Measurements from ENCODE around the gene SKIC8.
A peak's percentile ranks its signal among the peaks of the same experiment; 100 is the strongest.

SKIC8 gene

DNA sequence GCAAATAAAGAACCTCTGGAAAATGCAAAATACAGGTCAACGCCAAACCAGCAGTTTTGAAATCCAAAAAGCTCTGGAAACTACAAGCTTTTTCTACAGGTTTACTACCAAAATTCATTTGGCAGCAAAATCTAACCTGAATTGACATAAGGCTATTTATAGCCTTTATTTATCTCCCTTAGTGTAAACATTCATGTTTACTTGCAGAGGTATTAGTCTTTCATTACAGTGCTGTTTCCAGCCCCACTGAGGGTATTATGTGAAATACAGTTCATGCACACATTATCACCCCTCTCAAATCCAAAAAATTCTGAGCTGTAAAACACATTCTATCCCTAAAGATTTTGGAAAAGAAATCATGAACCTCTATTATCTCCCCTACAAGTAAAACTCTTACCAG lies 7.2 kb downstream of the SKIC8 start:
- no peak for DNase-seq (ENCODE audit: low read depth in 2 of 2, low spot score in 1 of 2)

GRCh38 chr15:78291698-78292097 lies 7.7 kb downstream of the SKIC8 start:
- DNase-seq (ENCODE audit: low read depth in 2 of 2, low spot score in 1 of 2) = no peak

- no peak for DNase-seq (ENCODE audit: low read depth in 2 of 2, low spot score in 1 of 2)
Measured at GRCh38 chr15:78291052-78291451, 8.4 kb downstream of the SKIC8 start.

DNA sequence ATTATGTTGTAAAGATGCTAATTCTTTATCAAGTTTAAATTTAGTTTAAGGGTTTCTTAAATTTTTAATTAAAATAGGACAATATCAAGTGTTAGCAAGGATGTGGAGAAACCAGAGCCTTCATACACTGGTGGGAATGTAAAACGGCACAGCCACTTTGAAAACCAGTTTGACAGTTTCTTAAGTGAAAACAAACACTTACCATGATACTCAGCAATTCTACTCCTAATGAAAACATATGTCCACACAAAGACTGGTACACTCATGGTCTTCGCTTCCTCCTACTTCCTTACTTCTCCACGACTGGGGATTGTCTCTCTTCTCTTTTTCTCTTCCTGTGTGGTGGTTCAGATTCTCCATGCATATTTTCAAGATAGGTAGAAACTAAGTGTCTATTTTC lies 9.2 kb downstream of the SKIC8 start:
- DNase-seq (ENCODE audit: low read depth in 2 of 2, low spot score in 1 of 2) = no peak

DNA sequence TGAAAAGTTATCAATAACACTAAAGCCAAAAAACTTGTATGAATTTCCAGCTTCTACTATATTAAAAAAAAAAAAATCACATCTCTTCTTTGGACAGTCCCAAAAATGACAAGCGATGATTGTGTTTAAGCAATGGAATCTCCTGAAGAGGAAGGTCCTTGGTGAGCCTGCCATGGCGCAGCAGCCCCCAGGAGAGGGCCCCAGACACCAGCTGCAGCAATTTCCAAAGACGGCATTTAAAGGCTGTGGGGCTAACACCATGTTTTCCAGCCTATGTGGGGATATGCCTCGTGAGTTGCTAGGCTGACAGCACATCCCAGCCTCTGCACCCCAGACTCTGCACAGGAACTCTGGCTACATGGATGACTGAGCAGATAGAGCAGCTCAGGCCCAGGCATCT lies 14.7 kb downstream of the SKIC8 start:
- no peak for DNase-seq (ENCODE audit: low read depth in 2 of 2, low spot score in 1 of 2)

- DNase-seq (ENCODE audit: low read depth in 2 of 2, low spot score in 1 of 2) = no peak
Measured at GRCh38 chr15:78282324-78282723, 17.1 kb downstream of the SKIC8 start.

DNA sequence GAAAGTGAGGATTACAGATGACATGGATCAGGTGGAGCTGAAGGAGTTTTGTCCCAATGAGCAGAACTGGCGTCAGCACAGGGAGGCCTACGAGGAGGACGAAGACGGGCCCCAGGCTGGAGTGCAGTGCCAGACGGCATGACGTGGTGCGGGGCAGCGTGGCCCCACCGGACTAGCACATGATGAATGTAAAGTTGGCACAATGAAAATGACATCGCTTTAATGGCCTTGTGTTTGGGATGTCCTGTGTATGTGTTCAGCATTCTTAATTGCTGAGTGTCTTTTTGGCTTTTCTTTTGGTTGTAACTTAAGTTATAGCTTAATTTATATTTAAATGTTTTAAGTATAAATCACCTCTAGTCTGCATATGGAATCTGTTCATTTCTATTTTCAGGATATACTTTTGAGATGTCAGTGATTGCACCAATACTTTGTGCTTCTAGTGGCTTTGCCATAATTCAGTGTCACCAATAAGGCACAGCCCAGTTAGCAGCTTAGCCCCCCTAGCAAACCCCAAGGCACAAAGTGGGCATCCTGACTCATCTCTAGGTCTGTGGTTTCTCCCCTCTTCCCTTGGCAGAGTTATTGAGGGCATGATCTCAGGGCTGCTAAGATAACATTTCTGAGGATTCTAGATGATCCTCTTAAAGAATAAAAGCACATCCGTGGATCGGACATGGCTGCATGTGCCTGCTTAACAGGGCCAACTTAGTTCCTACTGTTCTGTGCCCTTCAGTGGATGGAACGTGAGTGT lies 18.9 kb downstream of the SKIC8 start:
- DNase-seq (ENCODE audit: low read depth in 2 of 2, low spot score in 1 of 2) = no peak

- DNase-seq (ENCODE audit: low read depth in 2 of 2, low spot score in 1 of 2) = no peak
Measured at GRCh38 chr15:78276064-78276943, 23.1 kb downstream of the SKIC8 start.

- no peak for DNase-seq (ENCODE audit: low read depth in 2 of 2, low spot score in 1 of 2)
Measured at GRCh38 chr15:78274994-78275393, 24.4 kb downstream of the SKIC8 start.

DNA sequence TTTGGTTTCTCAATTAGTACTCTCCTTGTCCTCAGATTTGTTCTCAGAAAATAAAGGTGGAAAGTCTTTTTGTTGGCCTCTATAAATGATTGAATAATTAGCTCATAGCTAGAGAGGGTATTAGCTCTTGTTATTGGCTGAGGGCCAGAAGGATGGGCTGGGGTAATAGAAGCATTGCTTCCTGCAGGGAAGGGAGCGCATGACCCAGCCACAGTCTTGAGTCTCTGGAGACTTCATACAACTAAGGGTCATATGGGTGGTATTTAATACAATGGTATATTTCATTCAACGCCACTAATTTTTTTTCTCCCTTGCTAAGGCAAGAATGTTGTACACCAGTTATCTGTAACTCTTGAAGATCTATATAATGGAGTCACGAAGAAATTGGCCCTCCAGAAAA lies 26.6 kb downstream of the SKIC8 start:
- no peak for DNase-seq (ENCODE audit: low read depth in 2 of 2, low spot score in 1 of 2)

DNA sequence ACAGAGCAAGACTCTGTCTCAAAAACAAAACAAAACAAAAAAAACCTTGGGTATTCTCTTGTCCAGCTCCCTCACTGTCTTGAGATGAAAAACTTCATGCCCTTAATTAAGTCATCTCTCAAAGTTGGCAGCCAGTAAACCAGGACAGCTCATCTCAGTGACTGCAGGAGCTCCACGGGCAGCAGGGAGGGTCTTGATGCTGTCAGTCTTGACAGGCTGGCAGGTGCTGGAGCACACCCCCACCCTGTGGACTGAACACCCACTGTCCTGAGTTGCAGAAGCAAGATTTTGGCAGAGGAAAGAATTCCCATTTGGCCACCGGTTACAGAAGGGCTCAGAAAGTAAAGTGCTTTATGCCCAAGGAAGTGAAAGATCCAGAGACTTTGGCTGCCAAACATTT lies 27.1 kb downstream of the SKIC8 start:
- no peak for DNase-seq (ENCODE audit: low read depth in 2 of 2, low spot score in 1 of 2)

- no peak for DNase-seq (ENCODE audit: low read depth in 2 of 2, low spot score in 1 of 2)
Measured at GRCh38 chr15:78266806-78267205, 32.6 kb downstream of the SKIC8 start.

DNA sequence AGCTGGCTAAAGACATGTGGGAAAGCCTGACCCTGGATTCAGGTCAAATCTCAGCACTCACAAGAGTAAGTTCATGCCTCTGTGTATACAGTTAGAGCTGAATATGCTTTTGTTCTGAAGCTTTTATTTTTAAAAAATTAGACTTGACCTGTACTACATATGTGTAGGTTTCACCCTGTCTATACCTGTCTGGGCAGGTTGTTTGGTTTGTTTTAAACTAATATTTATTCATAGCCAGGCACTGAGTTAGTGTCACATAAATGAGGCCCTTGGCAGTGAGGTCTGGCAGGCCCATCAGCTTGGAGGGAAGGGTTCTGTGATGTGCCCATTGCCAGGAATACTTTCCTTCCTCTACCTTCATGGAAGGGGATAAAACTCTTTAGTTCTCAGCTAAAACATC lies 33.2 kb downstream of the SKIC8 start:
- no peak for DNase-seq (ENCODE audit: low read depth in 2 of 2, low spot score in 1 of 2)

DNA sequence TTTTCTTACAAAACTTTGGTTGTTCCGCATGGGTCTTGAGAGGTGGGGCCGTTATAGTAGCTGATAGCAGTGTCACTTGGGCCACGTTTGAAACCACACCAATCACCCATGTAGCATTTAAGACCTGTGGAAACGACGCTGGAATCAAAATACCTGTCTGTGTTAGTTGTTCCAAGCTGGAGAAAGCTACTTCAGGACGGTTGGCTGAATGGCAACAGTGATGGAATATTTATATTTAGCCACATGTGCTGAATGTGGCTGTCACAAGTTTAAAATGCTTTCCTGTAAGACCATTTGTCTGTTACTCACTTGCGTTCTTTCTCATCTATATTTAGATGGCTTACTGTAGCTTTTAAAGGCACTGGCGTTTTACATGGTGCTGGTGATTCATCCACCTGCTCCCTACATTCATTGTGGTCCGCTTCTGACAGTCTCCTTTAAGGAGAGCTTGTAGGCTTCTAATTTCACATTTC lies 33.6 kb downstream of the SKIC8 start:
- DNase-seq (ENCODE audit: low read depth in 2 of 2, low spot score in 1 of 2) = no peak

DNA sequence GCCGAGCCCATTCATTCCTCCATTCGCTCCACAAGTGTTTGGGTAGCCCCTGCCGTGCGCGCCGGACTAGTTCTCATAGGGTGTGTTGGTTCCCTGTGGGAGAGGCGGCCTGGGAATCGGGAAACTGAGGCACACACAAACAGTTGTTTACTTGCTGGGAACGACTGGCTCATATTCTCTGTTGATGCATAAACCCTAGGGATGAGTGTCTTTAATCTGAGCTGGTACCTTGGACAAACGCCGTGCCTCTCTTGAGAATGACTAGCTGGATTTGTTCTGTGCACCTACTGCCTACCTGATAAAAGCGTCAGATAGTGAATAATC lies 34.3 kb downstream of the SKIC8 start:
- DNase-seq (ENCODE audit: low read depth in 2 of 2, low spot score in 1 of 2) = no peak

DNA sequence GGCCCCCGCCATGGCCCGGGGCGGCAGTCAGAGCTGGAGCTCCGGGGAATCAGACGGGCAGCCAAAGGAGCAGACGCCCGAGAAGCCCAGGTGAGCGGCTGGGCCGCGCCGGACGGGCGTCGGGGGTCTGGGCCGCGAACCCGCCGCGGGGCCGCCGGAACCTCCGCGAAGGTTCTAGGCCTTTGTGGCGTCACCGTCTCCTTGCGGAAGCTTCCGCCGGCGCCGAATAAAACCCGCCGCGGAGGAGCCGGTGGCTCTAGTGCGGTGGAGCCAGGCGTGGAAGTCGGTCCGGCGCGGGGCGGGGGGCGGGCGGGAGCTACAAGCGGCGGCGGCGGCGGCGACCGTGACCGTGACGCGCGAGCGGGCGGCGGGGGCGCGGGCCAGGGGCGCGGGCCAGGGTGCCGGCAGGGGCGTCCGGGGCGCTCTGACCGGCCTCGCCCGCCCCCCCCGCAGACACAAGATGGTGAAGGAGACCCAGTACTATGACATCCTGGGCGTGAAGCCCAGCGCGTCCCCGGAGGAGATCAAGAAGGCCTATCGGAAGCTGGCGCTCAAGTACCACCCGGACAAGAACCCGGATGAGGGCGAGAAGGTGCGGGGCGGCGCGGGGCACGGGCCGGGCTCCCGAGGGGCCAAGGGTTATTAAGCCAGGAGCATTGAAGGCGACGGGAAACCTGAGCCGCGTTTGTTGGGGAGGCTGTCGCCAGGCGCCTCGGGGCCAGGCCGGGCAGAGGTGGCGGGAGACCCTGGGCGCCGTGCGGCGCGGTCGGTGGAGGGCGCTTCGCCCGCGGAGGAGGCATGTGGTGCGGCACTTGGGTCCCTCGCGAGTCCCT lies 34.9 kb downstream of the SKIC8 start, which contains the start of gene DNAJA4:
TSS of gene DNAJA4 (plus strand) at position 259 of the 833 bp plus-strand sequence. CDS start at position 461, 202 bp downstream.
- DNase-seq (ENCODE audit: low read depth in 2 of 2, low spot score in 1 of 2) = peak; percentile 29 to 46

DNA sequence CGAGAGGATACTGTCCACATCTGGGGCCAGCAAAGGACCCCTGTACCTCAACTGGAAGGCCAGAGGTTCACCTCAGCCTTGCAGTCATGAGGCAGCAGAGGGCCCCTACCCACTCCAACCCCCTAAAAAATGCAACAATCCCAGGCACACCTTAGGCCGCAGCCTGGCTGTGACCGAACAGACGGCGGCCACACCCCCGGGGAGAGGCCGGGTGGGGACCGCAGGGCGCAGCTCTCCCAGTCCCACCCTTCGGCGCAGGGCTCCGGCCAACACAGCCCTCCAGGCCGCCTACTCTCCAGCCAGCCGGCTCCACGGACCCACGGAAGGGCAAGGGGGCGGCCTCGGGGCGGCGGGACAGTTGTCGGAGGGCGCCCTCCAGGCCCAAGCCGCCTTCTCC lies 35.5 kb downstream of the SKIC8 start:
- DNase-seq (ENCODE audit: low read depth in 2 of 2, low spot score in 1 of 2) = no peak

DNA sequence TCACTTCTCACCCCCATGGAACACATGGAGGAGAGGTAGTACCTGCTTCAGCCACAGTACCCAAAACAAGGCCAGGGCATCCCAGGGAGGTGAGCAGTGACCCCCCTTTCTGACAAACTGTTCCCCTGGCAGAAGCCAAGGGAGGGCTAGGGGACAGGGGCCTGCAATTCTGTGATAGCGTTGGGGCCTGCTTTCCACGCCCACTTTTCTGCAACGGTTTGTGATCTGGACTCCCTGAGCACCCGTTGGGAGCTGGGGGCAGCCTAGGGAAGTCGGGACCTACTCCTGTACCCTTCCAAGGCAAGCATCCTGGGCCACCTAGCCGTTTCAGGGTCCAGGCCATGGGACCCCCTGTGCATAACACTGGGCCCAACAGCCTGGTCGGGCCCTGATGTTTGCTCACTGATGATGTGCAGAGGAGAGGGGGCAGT lies 36.0 kb downstream of the SKIC8 start:
- no peak for DNase-seq (ENCODE audit: low read depth in 2 of 2, low spot score in 1 of 2)

DNA sequence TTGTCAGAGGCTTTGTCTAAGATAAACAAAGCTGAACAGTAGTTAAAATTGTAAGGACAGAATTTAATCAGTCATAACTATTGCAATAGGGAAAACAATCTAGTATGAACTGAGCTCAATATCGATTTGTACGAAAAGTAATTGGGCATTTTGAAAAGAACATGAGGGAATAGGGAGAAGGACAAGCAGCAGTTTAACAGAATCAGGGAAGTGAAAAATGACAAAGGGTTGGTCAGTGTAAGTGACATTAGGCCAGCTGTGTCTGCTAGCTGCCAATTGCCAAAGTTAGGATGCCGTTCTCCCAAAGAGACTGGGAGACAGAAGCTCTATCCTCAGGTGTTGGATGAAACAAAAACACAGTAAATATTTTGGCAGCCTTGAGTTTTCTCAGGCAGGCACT lies 38.3 kb downstream of the SKIC8 start:
- DNase-seq (ENCODE audit: low read depth in 2 of 2, low spot score in 1 of 2) = no peak

DNA sequence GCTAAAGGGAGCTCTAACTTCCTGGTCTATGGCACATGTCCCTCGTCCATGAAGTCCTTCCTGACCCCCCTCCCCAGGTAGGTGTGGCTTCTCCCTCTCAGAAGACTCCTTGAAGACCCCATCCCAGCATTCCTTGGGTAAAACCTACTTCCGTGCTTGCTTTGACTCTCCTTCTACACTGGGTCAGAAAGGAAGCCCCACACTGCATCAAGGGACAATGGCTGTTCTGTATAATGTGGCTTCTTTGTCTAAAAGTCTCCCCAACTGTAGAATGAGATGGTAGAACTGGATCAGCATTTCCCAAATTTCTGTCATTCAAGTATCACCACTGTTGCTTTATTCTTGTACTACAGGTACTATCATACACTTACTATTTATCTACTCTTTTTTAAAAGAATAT lies 38.9 kb downstream of the SKIC8 start:
- no peak for DNase-seq (ENCODE audit: low read depth in 2 of 2, low spot score in 1 of 2)

- no peak for DNase-seq (ENCODE audit: low read depth in 2 of 2, low spot score in 1 of 2)
Measured at GRCh38 chr15:78259232-78259631, 40.2 kb downstream of the SKIC8 start.
